T-cell (primary cell): ENCODE measurements around the gene PPP1R3A. TPM values are rescaled to one million over a fixed set of nuclear protein-coding genes. Genes with fewer than 3 reads are reported as not detected.

Source experiments
- ATAC-seq, 4 experiments: fragments of 200-7000 bp in 3 of 4; fragments of 150-1000 bp in 1 of 4; cut with Tn5 transposase; replicated peaks in 1 of 4; 1 replicate in 3 of 4; 2 replicates in 1 of 4; pipeline ENCODE4 v1.10.0; 2021; ENCODE audit warnings: moderate library complexity in 3 of 4, mild to moderate bottlenecking in 2 of 4, moderate number of reproducible peaks in 1 of 4
- CTCF ChIA-PET, 2 donors: fragments of 300-600 bp; sonication (Branson Sonifier 250); formaldehyde crosslinking; loops; one replicate each; lab custom pipeline; 2022; ENCODE audit warnings: antibody characterized with exemption in 2 of 2; lab: Charles Lee
- POLR2A ChIA-PET, 2 donors: fragments of 300-600 bp; sonication (Branson Sonifier 250); formaldehyde crosslinking; loops; one replicate each; lab custom pipeline; 2022; ENCODE audit warnings: antibody characterized with exemption in 2 of 2; lab: Charles Lee
- DNase-seq, 35 experiments: peaks; one replicate each; pipeline versions ENCODE4 v3.0.0 to v3.0.0-alpha.2; 2013 to 2023
- H3K27ac ChIP-seq: one replicate; pipeline ENCODE4 v1.5.1; 2013; ENCODE audit warnings: low read length
- H3K27me3 ChIP-seq, 2 experiments: replicated peaks in 1 of 2; 1 replicate in 1 of 2; 2 replicates in 1 of 2; pipeline versions ENCODE4 v1.6.1 to v1.7.0; 2013; ENCODE audit warnings: low read length in 1 of 2, mixed read lengths in 1 of 2; ENCODE audit not compliant: control insufficient read depth in 2 of 2, insufficient read depth in 2 of 2; ENCODE audit errors: extremely low read depth in 1 of 2
- H3K36me3 ChIP-seq, 2 donors: 1 replicate in 1 of 2; 2 replicates in 1 of 2; pipeline versions ENCODE4 v1.6.1 to v1.7.0; 2013; ENCODE audit warnings: low read length in 1 of 2; ENCODE audit not compliant: control insufficient read depth in 2 of 2, insufficient read depth in 1 of 2; ENCODE audit errors: extremely low read depth in 1 of 2
- H3K4me1 ChIP-seq, 2 experiments: 1 replicate in 1 of 2; 2 replicates in 1 of 2; pipeline versions ENCODE4 v1.6.1 to v1.7.0; 2013; ENCODE audit warnings: low read length in 2 of 2, mixed read lengths in 1 of 2; ENCODE audit not compliant: insufficient read depth in 2 of 2, control insufficient read depth in 1 of 2; ENCODE audit errors: extremely low read depth in 1 of 2
- H3K4me3 ChIP-seq, 2 donors: 1 replicate in 1 of 2; 2 replicates in 1 of 2; pipeline versions ENCODE4 v1.5.1 to v1.7.0; 2013; ENCODE audit warnings: mild to moderate bottlenecking in 2 of 2, low read length in 1 of 2, moderate library complexity in 1 of 2; ENCODE audit not compliant: control insufficient read depth in 1 of 2; ENCODE audit errors: extremely low read depth in 1 of 2
- H3K9me3 ChIP-seq: 2 replicates; pipeline ENCODE4 v1.7.0; 2013
- H3K27ac Mint-ChIP-seq, 2 donors: one replicate each; pipeline ENCODE4 v1.8.0; 2020 to 2021; ENCODE audit warnings: mild to moderate bottlenecking in 2 of 2, mixed read lengths in 2 of 2
- H3K27me3 Mint-ChIP-seq, 2 donors: one replicate each; pipeline ENCODE4 v1.8.0; 2021 to 2022; ENCODE audit warnings: mixed read lengths in 2 of 2
- H3K36me3 Mint-ChIP-seq: one replicate; pipeline ENCODE4 v1.8.0; 2021; ENCODE audit warnings: mixed read lengths
- H3K4me1 Mint-ChIP-seq, 3 donors: one replicate each; pipeline ENCODE4 v1.8.0; 2020 to 2022; ENCODE audit warnings: mixed read lengths in 3 of 3, mild to moderate bottlenecking in 1 of 3
- H3K4me3 Mint-ChIP-seq, 3 donors: one replicate each; pipeline ENCODE4 v1.8.0; 2020 to 2022; ENCODE audit warnings: mild to moderate bottlenecking in 3 of 3, mixed read lengths in 3 of 3, moderate library complexity in 3 of 3
- H3K9me3 Mint-ChIP-seq, 3 donors: one replicate each; pipeline ENCODE4 v1.8.0; 2020 to 2022; ENCODE audit warnings: mixed read lengths in 3 of 3
- WGBS: methylation state at CpG from one replicate; pipeline ENCODE4 v1.1.5; 2013; ENCODE audit warnings: missing lambda C conversion rate; ENCODE audit not compliant: insufficient coverage; 5-methylcytosine and 5-hydroxymethylcytosine counted together
- total RNA-seq, 35 experiments: library from RNA in 6 of 35; stranded (reverse) in 6 of 35; fragments of 120-200 nt in 1 of 35; gene quantifications; one replicate each; pipeline versions ENCODE4 v1.2.1 to v1.2.4 and lab custom pipeline; 2013 to 2026

The PPP1R3A gene
- total RNA-seq, 5 donors from 2014 or later (not counting 1 experiment from before 2014, with no cell fraction given), result not detected

DNA sequence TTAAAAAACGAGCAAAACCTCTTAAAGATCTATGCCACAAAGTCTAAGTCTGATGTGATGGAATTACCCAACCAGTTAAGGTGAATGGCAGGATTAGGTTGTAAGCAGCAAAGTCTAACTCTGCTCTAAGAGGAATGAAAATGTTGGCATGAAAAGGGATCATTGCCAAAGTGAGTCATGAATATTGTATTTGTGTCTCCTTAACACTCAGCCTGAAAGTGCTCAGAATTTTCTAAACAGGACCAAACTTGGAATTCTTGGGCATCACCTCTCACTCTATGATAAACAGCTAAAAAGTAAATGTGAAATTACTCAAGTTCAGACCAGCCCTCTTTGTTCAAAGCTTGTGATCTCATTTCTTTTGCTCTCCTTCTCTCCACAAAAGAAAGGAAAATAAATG, 27.0 kb downstream of the PPP1R3A start:
- WGBS, result no CpG with 5 or more reads among the region's 1 CpG
- no peaks in the 10 kb centered on the region for H3K27me3 ChIP-seq
- H3K9me3 Mint-ChIP-seq, result no peaks in the 10 kb centered on the region
- ATAC-seq, result no peak
- no peaks in the 10 kb centered on the region for H3K9me3 ChIP-seq
- H3K4me3 Mint-ChIP-seq, result no peak overlapping the region
- no peak overlapping the region for H3K27ac ChIP-seq
- H3K36me3 Mint-ChIP-seq, result no peaks in the 10 kb centered on the region
- CTCF ChIA-PET, result no interaction called here
- H3K27ac Mint-ChIP-seq, result no peak overlapping the region
- H3K4me1 ChIP-seq, result no peaks in the 10 kb centered on the region
- H3K4me3 ChIP-seq, result no peak overlapping the region
- H3K4me1 Mint-ChIP-seq, result no peaks in the 10 kb centered on the region
- DNase-seq, result no peak
- no peaks in the 10 kb centered on the region for H3K27me3 Mint-ChIP-seq
- H3K36me3 ChIP-seq, result no peaks in the 10 kb centered on the region
- POLR2A ChIA-PET, result no interaction called here

DNA sequence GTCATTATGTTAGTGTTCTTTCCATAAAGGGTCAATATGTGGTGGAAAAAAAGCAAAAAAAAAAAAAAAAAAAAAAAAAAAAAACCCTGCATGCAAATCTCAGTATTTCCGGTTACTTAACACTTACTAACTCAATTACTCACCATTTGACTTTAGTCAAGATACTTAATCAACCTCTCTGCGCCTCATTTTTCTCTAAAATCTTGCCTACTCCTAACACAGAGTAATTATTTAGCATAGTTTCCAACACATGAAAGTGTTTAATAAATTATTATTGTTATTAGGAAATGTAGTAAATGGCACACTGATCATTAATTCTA, 27.8 kb downstream of the PPP1R3A start:
- no peak overlapping the region for H3K27ac ChIP-seq
- H3K27me3 ChIP-seq, result no peaks in the 10 kb centered on the region
- H3K4me1 ChIP-seq, result no peaks in the 10 kb centered on the region
- H3K4me3 ChIP-seq, result no peak overlapping the region
- no peak overlapping the region for H3K4me3 Mint-ChIP-seq
- POLR2A ChIA-PET, result no interaction called here
- H3K27ac Mint-ChIP-seq, result no peak overlapping the region
- peaks cover 0 to 3% (median 0%) of the 10 kb centered on the region in 3 donors for H3K9me3 Mint-ChIP-seq
- WGBS, result no CpG with 5 or more reads among the region's 2 CpGs
- no peaks in the 10 kb centered on the region for H3K4me1 Mint-ChIP-seq
- no peaks in the 10 kb centered on the region for H3K9me3 ChIP-seq
- H3K36me3 Mint-ChIP-seq, result no peaks in the 10 kb centered on the region
- CTCF ChIA-PET, result no interaction called here
- no peaks in the 10 kb centered on the region for H3K36me3 ChIP-seq
- H3K27me3 Mint-ChIP-seq, result no peaks in the 10 kb centered on the region
- DNase-seq (no peak), ATAC-seq (no peak)

DNA sequence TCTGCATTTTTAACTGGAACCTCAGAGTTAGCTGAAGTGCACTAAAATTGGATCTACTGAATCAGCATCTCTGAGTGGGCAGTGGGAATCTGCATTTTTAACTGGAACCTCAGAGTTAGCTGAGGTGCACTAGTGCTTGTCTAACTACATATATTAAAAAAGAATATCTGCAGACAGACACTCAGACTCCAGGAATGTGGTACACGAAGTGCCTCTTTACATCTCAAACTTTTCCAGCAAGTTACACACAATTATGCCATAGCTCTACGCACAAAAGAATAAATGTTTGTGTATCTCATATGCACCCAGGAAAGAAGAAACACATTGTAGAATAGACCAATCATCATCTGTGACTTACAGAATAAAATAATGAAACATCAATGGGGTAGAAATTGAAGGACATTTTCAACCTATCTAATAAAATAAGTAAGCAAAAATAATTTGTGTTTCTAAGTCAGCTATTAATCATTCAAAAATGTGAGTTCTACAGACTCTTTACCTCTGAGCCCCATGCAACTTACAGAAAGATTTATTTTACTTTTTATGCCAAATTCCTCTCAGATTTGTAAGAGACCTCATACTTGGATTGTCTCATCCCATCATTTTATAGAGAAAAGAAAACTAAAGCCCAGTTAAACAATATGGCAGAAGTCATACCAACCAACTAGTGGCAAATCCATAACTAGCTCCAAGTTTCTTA, 28.3 kb downstream of the PPP1R3A start:
- ATAC-seq (no peak), DNase-seq (no peak)
- WGBS, result no CpG with 5 or more reads among the region's 2 CpGs
- H3K27ac Mint-ChIP-seq, result no peak overlapping the region
- H3K4me1 Mint-ChIP-seq, result no peaks in the 10 kb centered on the region
- H3K27me3 Mint-ChIP-seq, result no peaks in the 10 kb centered on the region
- H3K4me3 ChIP-seq, result no peak overlapping the region
- H3K4me1 ChIP-seq, result no peaks in the 10 kb centered on the region
- peaks cover 0 to 3% (median 0%) of the 10 kb centered on the region in 3 donors for H3K9me3 Mint-ChIP-seq
- no peak overlapping the region for H3K4me3 Mint-ChIP-seq
- no peaks in the 10 kb centered on the region for H3K27me3 ChIP-seq
- POLR2A ChIA-PET, result no interaction called here
- H3K27ac ChIP-seq, result no peak overlapping the region
- CTCF ChIA-PET, result no interaction called here
- H3K9me3 ChIP-seq, result no peaks in the 10 kb centered on the region
- no peaks in the 10 kb centered on the region for H3K36me3 ChIP-seq
- H3K36me3 Mint-ChIP-seq, result no peaks in the 10 kb centered on the region

DNA sequence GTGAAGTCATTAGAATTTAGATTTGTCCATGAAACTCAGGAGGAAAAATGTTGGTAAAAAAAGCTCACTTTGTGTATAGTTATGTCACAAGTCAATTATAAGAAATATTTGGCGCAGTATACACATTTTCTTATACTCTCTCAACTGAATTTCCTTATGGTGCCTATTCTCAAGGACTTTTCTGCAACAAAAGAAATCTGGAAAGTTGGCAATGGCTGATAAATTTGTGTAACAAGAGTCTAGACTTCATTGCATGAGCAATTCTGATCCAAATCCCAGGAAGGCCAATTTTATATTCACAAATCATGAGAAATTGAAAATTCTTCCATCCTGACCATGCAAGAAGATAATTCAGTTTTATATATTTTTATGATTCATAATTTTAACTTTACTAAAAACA, 35.7 kb downstream of the PPP1R3A start:
- H3K9me3 ChIP-seq, result no peaks in the 10 kb centered on the region
- no peaks in the 10 kb centered on the region for H3K36me3 ChIP-seq
- DNase-seq, result no peak
- H3K4me3 ChIP-seq, result no peak overlapping the region
- H3K27me3 ChIP-seq, result no peaks in the 10 kb centered on the region
- H3K36me3 Mint-ChIP-seq, result no peaks in the 10 kb centered on the region
- H3K4me1 ChIP-seq, result no peaks in the 10 kb centered on the region
- H3K4me1 Mint-ChIP-seq, result no peaks in the 10 kb centered on the region
- no peaks in the 10 kb centered on the region for H3K27me3 Mint-ChIP-seq
- H3K9me3 Mint-ChIP-seq, result peaks cover 0 to 3% (median 3%) of the 10 kb centered on the region in 3 donors
- POLR2A ChIA-PET, result no interaction called here
- WGBS, result no CpG with 5 or more reads among the region's 1 CpG
- CTCF ChIA-PET, result no interaction called here
- H3K27ac ChIP-seq, result no peak overlapping the region
- no peak overlapping the region for H3K4me3 Mint-ChIP-seq
- H3K27ac Mint-ChIP-seq, result no peak overlapping the region
- no peak for ATAC-seq

GRCh38 chr7:113880559-113880958, 38.2 kb downstream of the PPP1R3A start:
- Histone ChIP-seq H3K27me3 (no peaks in the 10 kb centered on the region), H3K4me3 (no peak overlapping the region), H3K36me3 (no peaks in the 10 kb centered on the region), H3K27ac (no peak overlapping the region), H3K9me3 (no peaks in the 10 kb centered on the region), H3K4me1 (no peaks in the 10 kb centered on the region)
- Mint-ChIP-seq H3K27ac (no peak overlapping the region), H3K4me3 (no peak overlapping the region), H3K9me3 (peaks cover 0 to 3% (median 0%) of the 10 kb centered on the region in 3 donors), H3K36me3 (no peaks in the 10 kb centered on the region), H3K27me3 (no peaks in the 10 kb centered on the region), H3K4me1 (no peaks in the 10 kb centered on the region)
- DNase-seq (no peak), ATAC-seq (no peak)
- WGBS, result 50% methylated on average over 1 of the region's 3 CpGs
- POLR2A ChIA-PET, result no interaction called here
- CTCF ChIA-PET, result interaction anchor here in 1 of 2 donors (0.6 kb wide), 1 partner anchor 9 kb away, joined by 3 read pairs; no protein-coding TSS in a partner anchor

GRCh38 chr7:113878394-113878992, 40.3 kb downstream of the PPP1R3A start:
- no peaks in the 10 kb centered on the region for H3K36me3 Mint-ChIP-seq
- H3K27ac ChIP-seq, result no peak overlapping the region
- no peaks in the 10 kb centered on the region for H3K4me1 Mint-ChIP-seq
- 50% methylated on average over 1 of the region's 7 CpGs for WGBS
- H3K27me3 Mint-ChIP-seq, result no peaks in the 10 kb centered on the region
- ChIA-PET POLR2A (no interaction called here), CTCF (no interaction called here)
- no peak for DNase-seq
- H3K27ac Mint-ChIP-seq, result no peak overlapping the region
- H3K4me3 Mint-ChIP-seq, result no peak overlapping the region
- ATAC-seq, result no peak
- peaks cover 0 to 6% (median 0%) of the 10 kb centered on the region in 3 donors for H3K9me3 Mint-ChIP-seq
- H3K4me1 ChIP-seq, result no peaks in the 10 kb centered on the region
- no peak overlapping the region for H3K4me3 ChIP-seq
- no peaks in the 10 kb centered on the region for H3K36me3 ChIP-seq
- H3K27me3 ChIP-seq, result no peaks in the 10 kb centered on the region
- H3K9me3 ChIP-seq, result no peaks in the 10 kb centered on the region
